Mesodermal cell (in vitro differentiated cells): Measurements from ENCODE around the gene LTF.

ENCODE experiments used
- H3K27ac ChIP-seq: 2 replicates; pipeline ENCODE4 v1.7.0; 2013; ENCODE audit warnings: mild to moderate bottlenecking, low read depth, low read length, moderate library complexity; ENCODE audit not compliant: severe bottlenecking
- H3K36me3 ChIP-seq: 2 replicates; pipeline ENCODE4 v1.7.1; 2013; ENCODE audit warnings: mild to moderate bottlenecking, low read length, moderate library complexity; ENCODE audit not compliant: control insufficient read depth, insufficient read depth
- H3K4me1 ChIP-seq: one replicate; pipeline ENCODE4 v1.7.1; 2013; ENCODE audit warnings: mild to moderate bottlenecking, low read length; ENCODE audit not compliant: insufficient read depth, control insufficient read depth, poor library complexity, severe bottlenecking
- H3K4me3 ChIP-seq: 2 replicates; pipeline ENCODE4 v1.7.0; 2013; ENCODE audit warnings: low read length, control low read depth, mild to moderate bottlenecking; ENCODE audit not compliant: insufficient read depth, poor library complexity, severe bottlenecking; ENCODE audit errors: extremely low read depth
- H3K9me3 ChIP-seq: 2 replicates; pipeline ENCODE4 v1.7.1; 2013; ENCODE audit warnings: mild to moderate bottlenecking, low read length, moderate library complexity; ENCODE audit not compliant: control insufficient read depth
- WGBS, 2 experiments: methylation state at CpG; one replicate each; pipeline ENCODE4 v1.1.5; 2013; ENCODE audit warnings: missing lambda C conversion rate in 2 of 2; ENCODE audit not compliant: insufficient coverage in 2 of 2; 5-methylcytosine and 5-hydroxymethylcytosine counted together

The LTF gene

DNA sequence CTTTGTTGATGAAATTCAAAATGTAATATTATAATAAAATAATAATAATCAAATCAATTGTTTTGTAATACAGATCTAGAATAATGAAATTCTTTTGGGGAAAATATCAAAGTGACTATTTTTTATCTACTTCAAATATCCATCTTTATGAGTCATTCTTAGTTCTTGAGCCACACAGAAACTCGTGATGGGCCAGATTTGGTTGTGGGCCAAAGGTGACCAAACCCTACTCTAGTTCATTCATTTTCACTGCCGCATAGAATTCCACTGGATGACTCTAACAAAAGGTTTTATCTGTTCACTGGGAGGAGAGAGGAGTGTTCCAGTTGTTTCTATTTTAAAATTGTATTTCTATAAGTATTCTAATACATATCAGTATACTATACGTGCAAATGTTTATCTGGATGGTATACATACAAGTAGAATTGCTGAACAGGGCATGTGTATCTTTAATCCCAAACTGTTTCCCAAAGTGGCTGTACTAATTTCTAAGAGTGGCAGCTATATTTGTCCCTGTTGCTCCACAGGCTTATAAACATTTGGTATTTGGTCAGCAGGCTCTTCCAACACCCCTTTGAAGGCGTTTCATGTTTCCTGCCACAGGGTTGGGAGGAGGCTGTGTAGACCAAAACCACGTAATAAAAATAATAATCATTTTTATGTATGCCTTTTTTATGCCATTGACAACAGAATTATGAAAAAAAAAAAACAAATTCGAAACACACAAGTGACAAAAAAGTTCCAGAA is 25.8 kb upstream of the LTF start:
- Histone ChIP-seq H3K9me3 (no peaks in the 10 kb centered on the region), H3K27ac (no peak overlapping the region), H3K4me1 (no peaks in the 10 kb centered on the region), H3K36me3 (no peaks in the 10 kb centered on the region), H3K4me3 (no peak overlapping the region)
- WGBS, 2 experiments, result 60 to 100% methylated on average over 1 of the region's 6 CpGs

DNA sequence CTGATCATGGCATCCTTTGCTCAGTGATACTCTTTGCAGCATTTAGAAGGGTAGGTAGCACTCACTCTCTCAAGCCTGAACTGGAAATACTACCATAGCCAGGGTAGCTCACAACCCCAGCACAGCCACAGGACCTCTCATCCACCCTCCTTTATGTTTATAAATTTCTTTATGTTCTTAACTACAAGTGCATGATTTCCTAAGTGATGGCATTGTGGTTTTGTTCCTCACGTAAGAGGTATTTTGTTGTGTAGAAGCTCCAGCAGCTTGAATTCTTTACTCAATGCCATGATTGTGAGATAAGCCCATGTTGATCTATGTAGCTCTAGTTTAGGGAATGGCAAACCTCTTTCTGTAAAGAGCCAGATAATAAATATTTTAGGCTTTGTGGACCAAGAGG is 25.2 kb upstream of the LTF start:
- Histone ChIP-seq H3K27ac (no peak overlapping the region), H3K4me3 (no peak overlapping the region), H3K9me3 (no peaks in the 10 kb centered on the region), H3K4me1 (no peaks in the 10 kb centered on the region), H3K36me3 (no peaks in the 10 kb centered on the region)
- WGBS, 2 experiments, result 100% methylated on average over 1 of the region's 1 CpG; no CpG with 5 or more reads in 1 of the 2 experiments

DNA sequence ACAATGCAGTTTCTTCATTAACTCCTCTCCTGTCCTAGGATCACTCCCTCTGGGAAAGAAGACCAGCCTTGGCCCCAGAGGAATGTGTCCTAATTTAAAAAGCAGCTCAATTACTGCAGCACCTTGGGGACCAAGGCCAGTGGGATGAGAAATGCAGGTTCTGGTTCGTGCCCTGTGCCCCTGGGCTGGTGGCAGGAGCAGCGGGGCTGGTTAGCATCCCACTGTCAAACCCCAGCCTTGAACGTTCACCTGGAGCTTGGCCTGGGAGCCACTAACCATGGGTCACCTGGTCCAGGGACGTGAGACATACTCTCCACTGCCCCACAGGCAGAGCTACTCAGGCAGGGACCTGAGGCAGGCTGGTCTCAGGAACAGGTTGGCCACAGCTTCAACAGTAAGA is 24.7 kb upstream of the LTF start:
- WGBS, 2 experiments, result 75 to 80% methylated on average over 2 to 4 of the region's 4 CpGs
- H3K9me3 ChIP-seq, result no peaks in the 10 kb centered on the region
- H3K4me3 ChIP-seq, result no peak overlapping the region
- no peaks in the 10 kb centered on the region for H3K36me3 ChIP-seq
- H3K27ac ChIP-seq, result no peak overlapping the region
- H3K4me1 ChIP-seq, result no peaks in the 10 kb centered on the region

GRCh38 chr3:46488735-46489361 is 24.1 kb upstream of the LTF start:
- Histone ChIP-seq H3K4me3 (no peak overlapping the region), H3K4me1 (no peaks in the 10 kb centered on the region), H3K36me3 (no peaks in the 10 kb centered on the region), H3K9me3 (no peaks in the 10 kb centered on the region), H3K27ac (no peak overlapping the region)
- 17 to 32% methylated on average over 19 to 20 of the region's 26 CpGs for WGBS, 2 experiments

GRCh38 chr3:46485779-46486175 is 21.1 kb upstream of the LTF start:
- no peaks in the 10 kb centered on the region for H3K9me3 ChIP-seq
- H3K27ac ChIP-seq, result no peak overlapping the region
- no peaks in the 10 kb centered on the region for H3K36me3 ChIP-seq
- no peak overlapping the region for H3K4me3 ChIP-seq
- H3K4me1 ChIP-seq, result no peaks in the 10 kb centered on the region
- 96 to 100% methylated on average over 1 to 2 of the region's 4 CpGs for WGBS, 2 experiments

DNA sequence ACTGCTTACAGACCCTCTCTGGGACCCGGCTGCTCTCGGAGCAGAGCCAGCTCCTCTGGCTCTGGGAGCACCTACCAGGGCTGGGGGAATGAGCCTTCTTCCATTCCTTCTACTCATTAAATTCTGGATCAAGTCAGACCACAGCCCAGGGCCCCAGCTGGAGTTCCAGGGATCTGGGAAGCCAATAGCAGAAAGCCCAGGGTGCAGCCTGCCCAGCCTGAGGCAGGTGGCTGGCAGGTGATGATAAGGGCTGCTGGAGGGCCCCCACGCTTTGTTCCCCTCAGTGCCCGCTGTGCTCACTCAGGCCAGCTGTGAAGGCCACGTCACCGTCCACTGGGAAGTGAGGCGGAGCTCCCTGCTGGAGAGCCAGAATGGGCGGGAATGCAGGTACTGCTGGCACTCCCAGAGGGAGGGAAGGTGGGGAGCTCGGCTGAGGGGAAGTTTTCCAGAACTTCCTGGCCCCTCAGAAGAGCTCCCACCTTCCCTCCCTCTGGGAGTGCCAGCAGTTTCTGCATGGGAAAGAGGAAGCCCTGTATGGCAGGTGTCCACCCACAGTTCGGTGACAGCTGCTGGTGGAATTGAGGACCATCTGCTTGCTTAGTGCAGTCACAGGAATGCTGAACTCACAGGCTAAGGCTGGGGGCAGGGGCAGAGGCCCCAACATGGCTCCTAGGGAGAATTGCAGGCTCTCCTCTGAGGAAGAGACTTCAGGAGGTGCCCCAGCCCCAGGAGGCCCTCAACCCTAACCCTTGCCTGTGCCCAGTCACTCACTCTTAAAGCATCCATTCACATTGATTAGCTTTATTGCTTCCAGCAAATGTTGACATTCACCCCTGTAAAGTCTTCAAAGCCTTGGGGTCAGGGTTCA is 20.4 kb upstream of the LTF start:
- Histone ChIP-seq H3K27ac (no peak overlapping the region), H3K4me1 (no peaks in the 10 kb centered on the region)
- WGBS, 2 experiments, result 60 to 64% methylated on average over 7 to 9 of the region's 10 CpGs

GRCh38 chr3:46484388-46484787 is 19.7 kb upstream of the LTF start:
- Histone ChIP-seq H3K36me3 (no peaks in the 10 kb centered on the region), H3K4me1 (no peaks in the 10 kb centered on the region), H3K9me3 (no peaks in the 10 kb centered on the region), H3K27ac (no peak overlapping the region), H3K4me3 (no peak overlapping the region)
- WGBS, 2 experiments, result 80 to 88% methylated on average over 1 of the region's 1 CpG

More for the DNA sequence above, 20.4 kb upstream of the LTF start:
- Histone ChIP-seq H3K36me3 (no peaks in the 10 kb centered on the region), H3K9me3 (no peaks in the 10 kb centered on the region), H3K4me3 (no peak overlapping the region)

- no peaks in the 10 kb centered on the region for H3K4me1 ChIP-seq
- WGBS, 2 experiments, result 80 to 100% methylated on average over 1 to 2 of the region's 2 CpGs
- no peak overlapping the region for H3K4me3 ChIP-seq
Measured at GRCh38 chr3:46483825-46484224, 19.1 kb upstream of the LTF start.

DNA sequence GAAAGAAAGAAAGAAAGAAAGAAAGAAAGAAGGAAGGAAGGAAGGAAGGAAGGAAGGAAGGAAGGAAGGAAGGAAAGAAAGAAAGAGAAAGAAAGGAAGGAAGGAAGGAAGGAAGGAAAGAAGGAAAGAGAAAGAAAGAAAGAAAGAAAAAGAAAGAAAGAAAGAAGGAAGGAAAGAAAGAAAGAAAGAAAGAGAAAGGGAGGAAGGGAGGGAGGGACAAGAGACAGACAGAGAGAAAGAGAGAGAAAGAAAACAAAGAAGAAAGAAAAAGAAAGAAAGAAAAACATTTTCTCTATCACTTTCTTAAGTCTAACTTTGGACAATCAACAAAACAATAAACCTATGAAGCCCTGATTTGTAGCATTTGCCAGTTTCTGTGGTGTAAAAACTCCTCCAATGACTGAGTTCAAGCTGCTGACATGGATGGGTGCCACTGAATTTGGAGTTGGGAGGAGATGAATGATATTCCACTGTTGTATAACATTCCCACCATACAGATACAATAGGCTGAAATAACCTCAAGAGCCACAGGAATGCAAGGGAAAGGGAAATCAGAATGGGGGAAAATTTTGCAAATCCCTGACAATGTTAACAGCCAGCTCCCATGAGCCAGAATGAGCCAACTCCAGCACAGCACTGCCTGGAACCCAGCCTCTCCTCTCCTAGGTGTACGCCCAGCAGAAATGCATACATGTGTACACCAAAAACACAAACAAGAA is 18.1 kb upstream of the LTF start:
- no CpG with 5 or more reads among the region's 1 CpG for WGBS, 2 experiments

More at GRCh38 chr3:46483825-46484224, 19.1 kb upstream of the LTF start:
- no peak overlapping the region for H3K27ac ChIP-seq
- no peaks in the 10 kb centered on the region for H3K9me3 ChIP-seq
- no peaks in the 10 kb centered on the region for H3K36me3 ChIP-seq

GRCh38 chr3:46481636-46482035 is 16.9 kb upstream of the LTF start:
- no peaks in the 10 kb centered on the region for H3K4me1 ChIP-seq
- WGBS, 2 experiments, result 92 to 100% methylated on average over 1 to 2 of the region's 4 CpGs
- no peak overlapping the region for H3K27ac ChIP-seq
- no peaks in the 10 kb centered on the region for H3K36me3 ChIP-seq
- no peaks in the 10 kb centered on the region for H3K9me3 ChIP-seq
- no peak overlapping the region for H3K4me3 ChIP-seq

More for the DNA sequence above, 18.1 kb upstream of the LTF start:
- no peaks in the 10 kb centered on the region for H3K36me3 ChIP-seq
- H3K9me3 ChIP-seq, result no peaks in the 10 kb centered on the region
- no peak overlapping the region for H3K4me3 ChIP-seq
- no peak overlapping the region for H3K27ac ChIP-seq
- H3K4me1 ChIP-seq, result no peaks in the 10 kb centered on the region
